SK-N-SH (cell line): ENCODE results near the gene GPM6B.

Experiments
- EP300 ChIP-seq, 2 experiments: IDR thresholded peaks; 2 replicates each; pipeline versions ENCODE4 v1.4.0 to v1.6.1; 2012; ENCODE audit warnings: borderline replicate concordance in 1 of 2, low read depth in 1 of 2, low read length in 1 of 2
- GABPA ChIP-seq: IDR thresholded peaks from 2 replicates; pipeline ENCODE4 v1.4.0; 2012; ENCODE audit warnings: low read depth, mild to moderate bottlenecking
- NFIC ChIP-seq: IDR thresholded peaks from 2 replicates; pipeline ENCODE4 v1.4.0; 2012; ENCODE audit warnings: borderline replicate concordance
- USF1 ChIP-seq: IDR thresholded peaks from 2 replicates; pipeline ENCODE4 v1.4.0; 2012; ENCODE audit warnings: low read depth, borderline replicate concordance
- YY1 ChIP-seq: IDR thresholded peaks from 2 replicates; pipeline ENCODE4 v1.4.0; 2012; ENCODE audit warnings: low read depth, mild to moderate bottlenecking
- TF ChIP-seq, protein P1 (sequence below): IDR thresholded peaks from 2 replicates; pipeline ENCODE4; 2012
- TF ChIP-seq, protein P2 (sequence below): fragments of 200-600 bp; sonication (generic); IDR thresholded peaks from 2 replicates; pipeline ENCODE4 v1.6.1; 2017; ENCODE audit warnings: antibody characterized with exemption, mild to moderate bottlenecking, moderate library complexity

GRCh38 chrX:13764281-13764680, 52.6 kb downstream of the GPM6B start:
- TF ChIP-seq YY1, result no peak
- TF ChIP-seq, protein P1, sequence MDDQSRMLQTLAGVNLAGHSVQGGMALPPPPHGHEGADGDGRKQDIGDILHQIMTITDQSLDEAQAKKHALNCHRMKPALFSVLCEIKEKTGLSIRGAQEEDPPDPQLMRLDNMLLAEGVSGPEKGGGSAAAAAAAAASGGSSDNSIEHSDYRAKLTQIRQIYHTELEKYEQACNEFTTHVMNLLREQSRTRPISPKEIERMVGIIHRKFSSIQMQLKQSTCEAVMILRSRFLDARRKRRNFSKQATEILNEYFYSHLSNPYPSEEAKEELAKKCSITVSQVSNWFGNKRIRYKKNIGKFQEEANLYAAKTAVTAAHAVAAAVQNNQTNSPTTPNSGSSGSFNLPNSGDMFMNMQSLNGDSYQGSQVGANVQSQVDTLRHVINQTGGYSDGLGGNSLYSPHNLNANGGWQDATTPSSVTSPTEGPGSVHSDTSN, result no peak
- TF ChIP-seq, protein P2, sequence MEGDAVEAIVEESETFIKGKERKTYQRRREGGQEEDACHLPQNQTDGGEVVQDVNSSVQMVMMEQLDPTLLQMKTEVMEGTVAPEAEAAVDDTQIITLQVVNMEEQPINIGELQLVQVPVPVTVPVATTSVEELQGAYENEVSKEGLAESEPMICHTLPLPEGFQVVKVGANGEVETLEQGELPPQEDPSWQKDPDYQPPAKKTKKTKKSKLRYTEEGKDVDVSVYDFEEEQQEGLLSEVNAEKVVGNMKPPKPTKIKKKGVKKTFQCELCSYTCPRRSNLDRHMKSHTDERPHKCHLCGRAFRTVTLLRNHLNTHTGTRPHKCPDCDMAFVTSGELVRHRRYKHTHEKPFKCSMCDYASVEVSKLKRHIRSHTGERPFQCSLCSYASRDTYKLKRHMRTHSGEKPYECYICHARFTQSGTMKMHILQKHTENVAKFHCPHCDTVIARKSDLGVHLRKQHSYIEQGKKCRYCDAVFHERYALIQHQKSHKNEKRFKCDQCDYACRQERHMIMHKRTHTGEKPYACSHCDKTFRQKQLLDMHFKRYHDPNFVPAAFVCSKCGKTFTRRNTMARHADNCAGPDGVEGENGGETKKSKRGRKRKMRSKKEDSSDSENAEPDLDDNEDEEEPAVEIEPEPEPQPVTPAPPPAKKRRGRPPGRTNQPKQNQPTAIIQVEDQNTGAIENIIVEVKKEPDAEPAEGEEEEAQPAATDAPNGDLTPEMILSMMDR, result no peak
- TF ChIP-seq NFIC, result no peak
- no peak for TF ChIP-seq GABPA
- TF ChIP-seq USF1, result no peak
- TF ChIP-seq EP300 (IDR thresholded peaks at IDR 0.05; ENCODE audit: borderline replicate concordance in 1 of 2, low read depth in 1 of 2, low read length in 1 of 2), result no peak
